Activated T-helper 1 cell treated with anti-CD3 and anti-CD28 coated beads, Interleukin-12 subunit alpha, Interleukin-12 subunit beta, Interleukin-2, Interleukin-4 antibody, amounts not matched to agents 30 ng/mL and 10 ng/mL and 1 ng/mL, durations not matched to agents 14 hours and 24 hours and 36 hours (primary cell): ENCODE data around the gene ACAN. TPM values are rescaled to one million over a fixed set of nuclear protein-coding genes. Genes with fewer than 3 reads are reported as not detected.

Source experiments
- DNase-seq: peaks from one replicate; pipeline ENCODE4 v3.0.0; 2021; ENCODE audit warnings: low spot score
- H3K27ac Mint-ChIP-seq: one replicate; pipeline ENCODE4 v1.8.0; 2021; ENCODE audit warnings: mild to moderate bottlenecking, mixed read lengths
- H3K27me3 Mint-ChIP-seq: one replicate; pipeline ENCODE4 v1.8.0; 2022; ENCODE audit warnings: mild to moderate bottlenecking, moderate library complexity, mixed read lengths; ENCODE audit not compliant: insufficient read depth
- H3K36me3 Mint-ChIP-seq: one replicate; pipeline ENCODE4 v1.8.0; 2021; ENCODE audit warnings: low read depth, mixed read lengths
- H3K4me1 Mint-ChIP-seq: one replicate; pipeline ENCODE4 v1.8.0; 2021; ENCODE audit warnings: low read depth, mixed read lengths
- H3K4me3 Mint-ChIP-seq: one replicate; pipeline ENCODE4 v1.8.0; 2021; ENCODE audit warnings: mild to moderate bottlenecking, moderate library complexity, mixed read lengths
- H3K9me3 Mint-ChIP-seq: one replicate; pipeline ENCODE4 v1.8.0; 2021; ENCODE audit warnings: mixed read lengths
- intact Hi-C: fragments of 100-400 bp; cut with micrococcal nuclease; formaldehyde crosslinking; loops from one replicate; pipeline ENCODE4 v1.15.1; 2024
- total RNA-seq: library from RNA; stranded (reverse); gene quantifications from 2 replicates; pipeline ENCODE4 v1.2.3, GENCODE V29; 2022

The ACAN gene
- total RNA-seq, 1 donor from 2014 or later: not detected

DNA sequence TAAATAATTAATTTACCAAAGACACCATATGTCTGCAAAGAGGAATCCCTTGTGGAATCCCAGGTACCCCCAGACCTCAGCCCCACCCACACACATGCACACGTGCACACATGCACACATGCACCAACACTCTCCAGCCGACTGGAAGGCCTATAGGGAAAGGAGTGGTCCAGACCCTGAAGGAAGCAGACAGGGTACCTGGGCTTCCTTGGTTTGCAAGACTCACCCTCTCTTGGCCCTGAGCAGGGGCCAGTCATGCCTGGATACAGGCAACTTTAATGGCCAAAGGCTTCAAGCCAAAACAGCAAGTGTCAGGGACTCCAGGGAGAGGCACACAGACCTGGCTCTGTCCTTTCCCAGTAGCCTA, 101.0 kb downstream of the ACAN start:
- no peaks in the 10 kb centered on the region for H3K27me3 Mint-ChIP-seq
- no peak overlapping the region for H3K4me3 Mint-ChIP-seq
- H3K4me1 Mint-ChIP-seq: peaks cover 22% of the 10 kb centered on the region
- H3K27ac Mint-ChIP-seq: no peak overlapping the region
- no peaks in the 10 kb centered on the region for H3K36me3 Mint-ChIP-seq
- H3K9me3 Mint-ChIP-seq: no peaks in the 10 kb centered on the region
- intact Hi-C loops: loop anchor here (1.0 to 2.0 kb wide), 6 partner anchors 9 to 273 kb away; partner anchors contain the start of genes ABHD2 and MFGE8
- no peak for DNase-seq

DNA sequence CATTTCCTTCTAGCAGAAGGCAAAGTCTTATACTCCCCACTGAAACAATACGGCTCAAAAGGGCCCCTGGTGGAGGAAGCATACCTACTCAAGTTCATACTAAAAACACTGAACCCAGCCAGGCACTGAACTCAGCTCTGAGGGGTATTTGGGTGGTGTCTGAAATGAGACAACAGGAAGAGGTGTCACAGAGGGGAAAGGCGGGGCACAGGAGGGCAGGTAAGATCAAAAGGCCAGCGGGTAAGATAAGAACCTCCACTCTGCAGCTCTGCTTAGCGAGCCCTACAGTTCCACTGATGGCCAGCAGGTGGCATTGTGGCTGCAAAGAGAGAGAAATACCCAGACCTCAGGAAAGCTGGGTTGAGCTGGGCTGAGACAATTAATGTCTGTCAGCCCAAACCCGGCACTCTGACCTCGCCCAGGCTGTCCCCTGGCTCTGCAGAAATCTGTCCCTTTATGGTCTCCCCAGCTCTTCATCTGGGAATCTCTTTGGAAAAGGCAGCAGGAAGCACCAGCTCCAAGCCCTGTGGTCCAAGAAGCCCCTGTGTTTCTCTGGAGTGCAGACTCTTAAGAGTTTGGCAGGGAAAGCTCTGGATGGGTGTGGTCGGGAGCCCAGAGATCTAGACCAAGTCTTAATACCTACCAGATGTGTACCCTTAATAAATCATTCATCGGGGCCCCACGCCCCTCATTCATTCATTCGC, 101.5 kb downstream of the ACAN start:
- H3K9me3 Mint-ChIP-seq: no peaks in the 10 kb centered on the region
- peaks cover 22% of the 10 kb centered on the region for H3K4me1 Mint-ChIP-seq

DNA sequence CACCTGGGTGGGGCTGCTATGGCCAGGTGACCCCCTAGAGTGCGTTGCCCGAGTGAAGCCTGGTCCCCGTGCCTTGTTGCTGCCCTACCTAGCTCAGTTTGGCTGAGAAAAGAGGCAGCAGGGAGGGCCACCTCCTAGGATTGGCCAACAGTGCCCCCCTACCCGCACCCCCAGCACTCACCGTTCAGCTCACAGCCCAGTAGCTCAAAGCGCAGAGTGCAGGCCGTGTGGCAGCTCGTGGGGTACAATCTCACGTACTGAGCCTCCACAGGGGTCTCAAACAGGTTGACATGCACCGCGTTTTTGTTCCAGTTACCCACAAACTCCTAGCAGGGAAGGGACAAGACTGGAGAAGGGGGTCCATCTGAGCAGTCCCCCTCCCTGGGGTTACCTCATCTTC, 102.3 kb downstream of the ACAN start:
- Mint-ChIP-seq H3K27me3 (no peaks in the 10 kb centered on the region), H3K4me1 (peaks cover 22% of the 10 kb centered on the region), H3K9me3 (no peaks in the 10 kb centered on the region), H3K4me3 (no peak overlapping the region), H3K27ac (no peak overlapping the region), H3K36me3 (no peaks in the 10 kb centered on the region)
- no peak for DNase-seq
- intact Hi-C loops: loop anchor here (2.0 kb wide), 1 partner anchor 183 kb away; the partner anchor contains the start of gene ABHD2

More for the DNA sequence above, 101.5 kb downstream of the ACAN start:
- Mint-ChIP-seq H3K27me3 (no peaks in the 10 kb centered on the region), H3K27ac (peak overlapping the region; percentile 19), H3K36me3 (no peaks in the 10 kb centered on the region), H3K4me3 (no peak overlapping the region)
- DNase-seq: peak; percentile 86
- intact Hi-C loops: loop anchor here (1.0 to 2.0 kb wide), 6 partner anchors 9 to 273 kb away; partner anchors contain the start of genes ABHD2 and MFGE8

DNA sequence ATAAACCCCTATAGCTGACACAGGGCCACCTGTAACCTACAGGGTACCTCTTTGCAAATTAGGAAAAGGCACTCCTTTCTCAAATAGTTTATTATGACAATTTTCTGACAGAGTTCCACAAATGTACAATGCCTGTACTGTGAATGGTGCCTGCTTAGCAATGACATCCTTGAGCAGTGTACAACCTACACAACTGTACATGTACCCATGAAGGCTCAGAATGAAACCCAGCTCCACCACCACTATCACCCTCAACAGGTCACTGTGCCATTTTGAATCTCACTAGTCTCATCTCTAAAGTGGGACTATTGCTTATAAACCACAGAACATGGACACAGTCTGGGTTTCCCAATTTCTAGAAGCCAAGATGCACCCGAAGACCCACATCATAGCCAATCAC, 102.9 kb downstream of the ACAN start:
- intact Hi-C loops: no loop called here
- H3K4me3 Mint-ChIP-seq: no peak overlapping the region
- H3K36me3 Mint-ChIP-seq: no peaks in the 10 kb centered on the region
- H3K4me1 Mint-ChIP-seq: peaks cover 27% of the 10 kb centered on the region
- H3K27me3 Mint-ChIP-seq: peaks cover 4% of the 10 kb centered on the region
- H3K9me3 Mint-ChIP-seq: no peaks in the 10 kb centered on the region
- no peak overlapping the region for H3K27ac Mint-ChIP-seq
- DNase-seq: no peak

DNA sequence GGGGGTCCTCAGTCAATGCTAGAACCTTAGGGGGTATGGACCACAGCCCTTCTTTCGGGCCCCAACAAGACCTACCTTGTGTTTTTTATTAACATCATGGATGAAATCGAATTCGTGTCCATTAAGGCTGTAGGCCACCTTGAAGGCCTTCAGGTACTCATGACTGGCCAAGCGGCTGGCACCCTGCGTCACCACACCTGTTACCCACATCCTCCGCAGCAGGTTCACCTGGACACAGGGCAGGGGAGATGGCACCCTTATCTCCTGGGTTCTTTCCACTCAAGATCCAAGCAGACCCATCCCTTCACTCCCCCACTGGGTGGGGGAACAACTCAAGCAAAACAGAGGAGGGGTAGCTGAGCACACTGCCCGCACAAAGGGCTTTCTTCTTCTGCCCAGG, 103.3 kb downstream of the ACAN start:
- Mint-ChIP-seq H3K27ac (no peak overlapping the region), H3K36me3 (no peaks in the 10 kb centered on the region), H3K9me3 (no peaks in the 10 kb centered on the region), H3K27me3 (peaks cover 4% of the 10 kb centered on the region), H3K4me1 (peaks cover 28% of the 10 kb centered on the region), H3K4me3 (no peak overlapping the region)
- DNase-seq: no peak
- intact Hi-C loops: no loop called here

DNA sequence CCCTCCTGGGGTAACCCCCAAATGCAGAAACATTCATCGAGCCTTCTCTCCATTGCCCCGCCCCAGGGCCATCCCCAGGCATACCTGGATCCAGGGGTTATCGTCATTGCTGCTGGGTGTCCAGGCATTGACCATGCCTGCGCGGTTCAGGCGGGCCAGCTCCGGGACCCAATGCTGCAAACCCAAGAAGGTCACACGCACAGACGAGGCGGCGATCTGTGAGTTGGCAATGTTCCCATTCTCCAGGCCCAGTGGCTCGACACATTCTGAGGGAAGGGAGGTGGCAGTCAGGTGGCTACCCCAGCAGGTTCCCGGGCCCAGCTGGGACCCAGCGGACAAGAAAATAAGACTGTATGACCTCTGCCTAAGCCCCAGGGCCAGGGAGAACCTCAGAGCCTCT, 103.9 kb downstream of the ACAN start:
- intact Hi-C loops: no loop called here
- H3K27me3 Mint-ChIP-seq: peaks cover 8% of the 10 kb centered on the region
- no peaks in the 10 kb centered on the region for H3K36me3 Mint-ChIP-seq
- no peak overlapping the region for H3K4me3 Mint-ChIP-seq
- no peak for DNase-seq
- no peaks in the 10 kb centered on the region for H3K9me3 Mint-ChIP-seq
- peaks cover 32% of the 10 kb centered on the region for H3K4me1 Mint-ChIP-seq
- H3K27ac Mint-ChIP-seq: no peak overlapping the region

DNA sequence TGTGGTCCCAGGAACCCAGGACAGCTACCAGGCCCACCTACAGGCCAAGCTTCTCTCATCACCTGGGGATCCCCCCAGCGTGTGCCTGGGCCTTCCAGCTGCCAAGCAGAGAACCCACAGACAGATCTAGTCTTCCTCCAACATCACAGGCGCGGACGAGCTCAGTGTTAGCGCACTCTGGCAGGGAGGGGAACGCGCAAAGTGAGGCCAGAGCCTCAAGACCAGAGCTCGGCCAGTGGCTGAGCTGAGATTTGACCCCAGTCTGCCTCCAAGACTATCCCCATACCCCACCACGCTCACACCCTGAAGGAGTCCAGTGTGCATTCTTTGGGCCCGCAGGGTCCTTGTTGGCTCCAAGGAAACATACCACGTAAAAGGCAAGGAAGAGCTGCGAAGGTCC, 104.9 kb downstream of the ACAN start:
- intact Hi-C loops: no loop called here
- H3K9me3 Mint-ChIP-seq: no peaks in the 10 kb centered on the region
- peaks cover 9% of the 10 kb centered on the region for H3K27me3 Mint-ChIP-seq
- DNase-seq: no peak
- no peak overlapping the region for H3K4me3 Mint-ChIP-seq
- H3K4me1 Mint-ChIP-seq: peaks cover 37% of the 10 kb centered on the region
- H3K36me3 Mint-ChIP-seq: no peaks in the 10 kb centered on the region
- H3K27ac Mint-ChIP-seq: no peak overlapping the region

DNA sequence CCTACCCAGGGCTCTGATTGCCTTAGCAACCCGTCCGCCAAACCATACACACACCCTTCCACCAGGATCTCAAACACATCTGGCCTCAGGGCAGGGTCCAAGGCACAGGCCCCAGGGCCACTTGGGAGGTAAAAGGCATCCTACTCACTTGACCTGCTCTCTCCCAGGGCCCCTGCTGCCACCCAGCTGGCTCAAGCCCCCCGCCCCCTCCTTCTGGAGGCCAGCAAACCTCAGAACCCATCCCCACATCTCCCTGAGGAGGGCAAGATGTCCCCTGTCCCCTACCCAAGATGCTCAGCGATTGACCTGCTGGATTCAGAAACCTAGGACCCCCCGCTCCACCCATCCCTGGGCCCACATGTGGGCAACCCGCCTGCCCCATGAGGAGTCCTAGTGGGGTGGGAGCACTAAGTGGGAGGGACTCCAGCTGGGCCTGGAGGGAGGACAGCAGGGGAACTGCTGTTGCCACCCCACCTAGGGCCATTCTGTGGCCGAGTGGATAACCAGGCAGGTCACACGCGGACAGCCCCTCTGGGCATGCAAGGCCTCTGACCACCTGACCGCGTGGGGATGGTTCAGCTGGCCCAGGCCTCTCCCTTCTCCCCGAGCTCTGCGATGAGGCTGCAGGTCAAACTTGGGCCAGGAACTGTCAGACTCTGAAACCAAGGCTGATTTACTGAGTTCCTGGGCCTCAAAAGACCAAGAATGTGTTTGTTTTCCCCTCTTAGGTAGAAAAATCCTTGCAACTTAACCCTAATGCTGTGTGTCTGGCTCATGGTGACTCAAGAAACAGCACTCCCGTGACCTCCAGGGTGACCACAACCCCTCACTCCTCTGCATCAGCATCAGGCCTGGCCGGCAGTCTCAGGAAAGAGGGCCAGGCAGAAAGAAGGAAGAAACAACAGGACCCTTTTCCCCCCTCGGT, 105.7 kb downstream of the ACAN start:
- Mint-ChIP-seq H3K9me3 (no peaks in the 10 kb centered on the region), H3K27ac (no peak overlapping the region)
- intact Hi-C loops: no loop called here

DNA sequence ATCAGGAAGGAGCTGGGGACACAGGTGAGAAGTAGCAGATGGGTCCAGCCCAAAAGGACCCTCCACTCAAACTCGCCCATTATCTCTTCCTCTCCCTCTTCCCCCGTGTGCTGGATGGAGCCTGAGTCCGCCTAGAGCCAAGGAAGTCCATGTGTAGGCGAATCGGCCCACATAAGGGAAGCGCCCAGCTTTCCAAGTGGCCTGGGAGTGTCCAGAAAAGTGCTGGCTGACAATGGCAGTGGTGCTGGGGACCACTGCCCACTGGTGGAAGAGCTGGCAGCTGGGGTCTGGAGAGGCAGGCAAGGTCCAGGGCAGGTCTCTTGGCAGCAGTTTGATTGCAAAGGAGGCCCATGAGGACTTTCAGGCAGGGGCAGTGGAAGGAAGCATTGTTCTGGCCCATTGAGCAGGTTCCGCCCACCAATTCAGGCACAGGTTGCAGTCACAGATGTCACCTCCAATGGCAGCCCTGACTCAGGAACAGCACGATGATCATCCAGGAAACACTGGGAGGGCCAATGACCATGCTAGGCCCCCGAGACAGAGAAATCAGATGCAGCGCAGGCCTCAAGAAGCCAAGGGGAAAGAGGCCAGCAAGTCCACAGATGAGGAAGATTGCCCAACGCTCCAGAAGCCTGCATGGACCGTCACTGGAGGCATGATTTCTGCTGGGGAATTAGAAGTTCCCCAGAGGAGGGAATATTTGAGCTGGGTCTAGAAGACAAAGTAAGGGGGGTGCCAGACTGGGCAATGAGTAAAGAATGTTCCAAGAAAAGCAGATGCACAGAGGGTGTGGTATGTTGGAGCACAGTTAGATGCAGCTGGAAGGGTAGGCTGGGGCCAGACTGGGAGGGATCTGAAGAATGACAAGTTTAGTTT, 107.0 kb downstream of the ACAN start:
- H3K27me3 Mint-ChIP-seq: peaks cover 9% of the 10 kb centered on the region
- peaks cover 29% of the 10 kb centered on the region for H3K4me1 Mint-ChIP-seq
- DNase-seq: no peak
- no peaks in the 10 kb centered on the region for H3K36me3 Mint-ChIP-seq
- intact Hi-C loops: no loop called here
- no peaks in the 10 kb centered on the region for H3K9me3 Mint-ChIP-seq
- H3K27ac Mint-ChIP-seq: no peak overlapping the region
- H3K4me3 Mint-ChIP-seq: no peak overlapping the region

More for the DNA sequence above, 105.7 kb downstream of the ACAN start:
- no peak for DNase-seq
- peaks cover 9% of the 10 kb centered on the region for H3K27me3 Mint-ChIP-seq
- H3K4me3 Mint-ChIP-seq: no peak overlapping the region
- H3K4me1 Mint-ChIP-seq: peaks cover 40% of the 10 kb centered on the region
- H3K36me3 Mint-ChIP-seq: no peaks in the 10 kb centered on the region

DNA sequence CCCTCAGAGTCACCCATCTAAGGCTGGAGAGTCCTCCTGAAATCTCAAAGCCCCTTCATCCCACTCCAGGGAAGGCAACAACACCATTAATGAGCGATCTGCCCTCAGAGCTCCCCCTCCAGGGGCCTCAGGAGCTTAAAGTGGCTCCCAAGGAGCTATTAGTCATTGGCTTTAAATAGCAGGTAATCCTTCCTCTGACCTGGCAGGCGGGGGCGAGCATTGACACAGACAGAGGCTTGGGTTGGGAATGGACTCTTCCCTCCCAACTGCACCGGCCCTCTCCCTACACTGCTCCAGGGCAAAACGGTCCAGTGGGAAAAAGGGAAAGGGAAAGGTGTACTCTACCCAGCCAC, 108.5 kb downstream of the ACAN start:
- intact Hi-C loops: no loop called here
- Mint-ChIP-seq H3K9me3 (no peaks in the 10 kb centered on the region), H3K27me3 (peaks cover 10% of the 10 kb centered on the region), H3K27ac (no peak overlapping the region), H3K4me1 (peaks cover 21% of the 10 kb centered on the region), H3K36me3 (no peaks in the 10 kb centered on the region), H3K4me3 (peak overlapping the region; percentile 93)
- DNase-seq: no peak

DNA sequence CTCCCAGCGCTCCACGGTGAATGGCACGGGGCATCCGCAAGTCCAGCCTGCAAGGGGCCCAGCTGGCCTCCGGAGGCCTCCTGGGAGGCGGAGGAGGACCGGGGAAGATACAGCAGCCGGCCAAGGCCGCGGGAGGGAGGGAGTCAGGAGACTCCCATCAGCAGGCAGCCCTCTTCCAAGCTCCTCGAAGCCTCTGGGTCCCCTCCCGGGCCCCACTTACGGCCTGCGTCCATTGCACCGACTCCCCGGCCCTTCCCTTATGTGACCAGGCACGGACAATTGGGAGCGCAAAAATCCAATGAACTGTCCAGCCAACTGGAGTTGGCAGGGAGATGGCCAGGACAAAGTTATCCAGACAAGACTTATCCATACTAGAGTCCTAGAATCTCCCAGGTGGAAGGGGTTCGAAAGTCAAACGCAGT, 109.3 kb downstream of the ACAN start:
- peaks cover 21% of the 10 kb centered on the region for H3K4me1 Mint-ChIP-seq
- intact Hi-C loops: no loop called here
- H3K4me3 Mint-ChIP-seq: peak overlapping the region; percentile 93
- DNase-seq: no peak
- no peak overlapping the region for H3K27ac Mint-ChIP-seq
- no peaks in the 10 kb centered on the region for H3K36me3 Mint-ChIP-seq
- peaks cover 12% of the 10 kb centered on the region for H3K27me3 Mint-ChIP-seq
- H3K9me3 Mint-ChIP-seq: no peaks in the 10 kb centered on the region

DNA sequence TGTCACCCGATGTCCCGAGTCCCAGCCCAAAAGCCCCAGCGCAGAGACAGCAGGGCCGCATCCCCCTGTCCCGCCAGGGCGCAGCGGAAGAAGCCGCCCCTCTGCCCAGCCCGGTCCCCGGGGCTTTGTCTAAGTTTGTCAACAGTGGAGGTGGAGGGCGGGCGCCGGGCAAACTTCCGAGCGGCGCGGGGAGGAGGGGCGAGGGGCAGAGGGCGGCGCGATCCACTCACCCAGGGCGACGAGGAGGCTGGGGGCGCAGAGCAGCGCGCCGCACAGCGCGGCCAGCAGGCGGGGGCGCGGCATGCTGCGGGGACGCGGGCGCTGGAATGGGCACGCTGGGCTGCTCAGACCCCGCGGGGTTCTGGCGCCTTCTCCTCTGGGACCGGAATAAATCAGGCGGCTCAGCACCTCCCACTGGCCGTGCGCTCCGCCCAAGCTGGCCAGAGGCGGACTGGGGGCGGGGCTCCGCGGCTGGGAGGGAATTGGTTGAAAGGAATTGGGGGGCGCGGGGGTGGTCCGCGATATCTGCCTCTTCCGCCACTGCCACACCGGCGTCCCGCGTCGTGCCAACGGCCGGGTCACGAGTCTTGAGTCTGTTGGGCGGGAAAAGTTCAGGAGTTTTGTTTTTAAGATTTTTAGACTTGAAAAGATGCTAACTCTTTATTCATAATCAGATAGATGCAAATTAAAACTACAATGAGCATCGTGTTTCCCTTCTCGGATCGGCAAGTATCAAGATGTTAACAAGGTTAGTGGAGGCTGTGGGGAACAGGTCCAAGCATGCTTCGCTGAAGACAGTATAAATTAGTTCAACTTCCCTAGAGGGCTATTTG, 110.0 kb downstream of the ACAN start, which contains the start of gene MFGE8:
TSS of gene MFGE8 (minus strand) at position 363 of the 833 bp plus-strand sequence. CDS start at position 303, 60 bp downstream.
- peaks cover 12% of the 10 kb centered on the region for H3K27me3 Mint-ChIP-seq
- H3K27ac Mint-ChIP-seq: peak within 1 kb of the TSS; percentile 77
- H3K4me3 Mint-ChIP-seq: peak within 1 kb of the TSS; percentile 93
- DNase-seq: peak; percentile 71
- H3K4me1 Mint-ChIP-seq: peaks cover 28% of the 10 kb centered on the region
- no peaks in the 10 kb centered on the region for H3K9me3 Mint-ChIP-seq
- intact Hi-C loops: loop anchor here (1.0 kb wide), 3 partner anchors 9 to 330 kb away; partner anchors contain the start of genes FANCI and HAPLN3
- H3K36me3 Mint-ChIP-seq: no peaks in the 10 kb centered on the region
